HepG2 (cell line): ENCODE measurements around the gene TBC1D16. TPM values are rescaled to one million over a fixed set of nuclear protein-coding genes. Genes with fewer than 3 reads are reported as not detected.

Source experiments
- BRD4 ChIP-seq: sonication (generic); formaldehyde crosslinking; IDR thresholded peaks from 2 replicates; pipeline ENCODE4 v1.4.0; 2020; ENCODE audit warnings: missing genetic modification reagents
- HOXA3 ChIP-seq: sonication (generic); formaldehyde crosslinking; IDR thresholded peaks from 2 replicates; pipeline ENCODE4 v1.5.0; 2020; ENCODE audit warnings: missing genetic modification reagents
- MYNN ChIP-seq: sonication (generic); formaldehyde crosslinking; IDR thresholded peaks from 2 replicates; pipeline ENCODE4 v1.4.0; 2020; ENCODE audit warnings: mild to moderate bottlenecking, low read depth, missing genetic modification reagents
- RBM22 ChIP-seq: fragments of 200-400 bp; formaldehyde crosslinking; optimal IDR thresholded peaks from 2 replicates; pipeline ENCODE3; 2017; ENCODE audit warnings: mild to moderate bottlenecking, low read length, moderate library complexity
- ZNF24 ChIP-seq: fragments of 450-650 bp; IDR thresholded peaks from 2 replicates; pipeline ENCODE4 v1.6.1; 2017; ENCODE audit warnings: antibody characterized with exemption, mild to moderate bottlenecking
- ZNF326 ChIP-seq: sonication (generic); formaldehyde crosslinking; IDR thresholded peaks from 2 replicates; pipeline ENCODE4 v1.4.0; 2020; ENCODE audit warnings: missing genetic modification reagents, borderline replicate concordance
- ZNF788 ChIP-seq: sonication (generic); formaldehyde crosslinking; IDR thresholded peaks from 2 replicates; pipeline ENCODE4 v1.5.0; 2020; ENCODE audit warnings: mild to moderate bottlenecking, missing genetic modification reagents, borderline replicate concordance
- ZSCAN21 ChIP-seq: sonication (generic); formaldehyde crosslinking; IDR thresholded peaks from 2 replicates; pipeline ENCODE4 v1.8.0; 2022; ENCODE audit warnings: mild to moderate bottlenecking, missing genetic modification reagents, moderate library complexity, borderline replicate concordance
- polyA plus RNA-seq, 8 experiments: library from polyadenylated mRNA; depleted of rRNA in 3 of 8; stranded (reverse) in 7 of 8; unstranded in 1 of 8; fragments of >200 nt; fragmentation: Illumina TruSeq in 4 of 8; extraction: Trizol in 4 of 8; gene quantifications; 2 replicates each; pipeline versions ENCODE4 v1.2.1 to v1.2.3, GENCODE V29; 2011 to 2016; ENCODE audit warnings: low read depth in 4 of 8, missing spikeins in 1 of 8, mixed read lengths in 1 of 8; ENCODE audit not compliant: insufficient read depth in 1 of 8
- total RNA-seq, 5 experiments: library from RNA; depleted of rRNA; stranded (reverse); fragments of >200 nt; fragmentation: Illumina TruSeq; extraction: Trizol; gene quantifications; 2 replicates each; pipeline ENCODE4 v1.2.3, GENCODE V29; 2016; ENCODE audit warnings: low read depth in 1 of 5
- TF ChIP-seq, protein P1 (sequence below): IDR thresholded peaks from 2 replicates; pipeline ENCODE4 v1.6.1; 2012; ENCODE audit warnings: low read depth, low read length, improper control_type of control experiment
- TF ChIP-seq, protein P2 (sequence below): sonication (generic); formaldehyde crosslinking; IDR thresholded peaks from 2 replicates; pipeline ENCODE4 v1.8.0; 2022; ENCODE audit warnings: mild to moderate bottlenecking, missing genetic modification reagents; ENCODE audit not compliant: insufficient replicate concordance
- TF ChIP-seq, protein P3 (sequence below): IDR thresholded peaks from 2 replicates; pipeline ENCODE4 v1.6.1; 2016
- TF ChIP-seq, protein P4 (sequence below), 2 experiments: fragments of 450-650 bp in 1 of 2; sonication (generic) in 1 of 2; formaldehyde crosslinking; IDR thresholded peaks; 2 replicates each; pipeline versions ENCODE4 v1.5.0 to v1.8.0; 2020 to 2022; ENCODE audit warnings: mild to moderate bottlenecking in 1 of 2, missing genetic modification reagents in 1 of 2
- TF ChIP-seq, protein P5 (sequence below): sonication (generic); formaldehyde crosslinking; IDR thresholded peaks from 2 replicates; pipeline ENCODE4 v1.5.1; 2020; ENCODE audit warnings: mild to moderate bottlenecking, missing genetic modification reagents, borderline replicate concordance
- TF ChIP-seq, protein P6 (sequence below): IDR thresholded peaks from 2 replicates; pipeline ENCODE4 v1.6.1; 2016; ENCODE audit warnings: missing compliant biosample characterization, missing genetic modification reagents, borderline replicate concordance
- TF ChIP-seq, protein P7 (sequence below): sonication (generic); formaldehyde crosslinking; IDR thresholded peaks from 2 replicates; pipeline ENCODE4 v1.8.0; 2022; ENCODE audit warnings: missing genetic modification reagents, mild to moderate bottlenecking, borderline replicate concordance

The TBC1D16 gene
- total and polyA plus RNA-seq, 2 of the 13 experiments (the other 11 are each of a cell fraction or from before 2014, with no cell fraction given), result 14.9 to 24.9 TPM

DNA sequence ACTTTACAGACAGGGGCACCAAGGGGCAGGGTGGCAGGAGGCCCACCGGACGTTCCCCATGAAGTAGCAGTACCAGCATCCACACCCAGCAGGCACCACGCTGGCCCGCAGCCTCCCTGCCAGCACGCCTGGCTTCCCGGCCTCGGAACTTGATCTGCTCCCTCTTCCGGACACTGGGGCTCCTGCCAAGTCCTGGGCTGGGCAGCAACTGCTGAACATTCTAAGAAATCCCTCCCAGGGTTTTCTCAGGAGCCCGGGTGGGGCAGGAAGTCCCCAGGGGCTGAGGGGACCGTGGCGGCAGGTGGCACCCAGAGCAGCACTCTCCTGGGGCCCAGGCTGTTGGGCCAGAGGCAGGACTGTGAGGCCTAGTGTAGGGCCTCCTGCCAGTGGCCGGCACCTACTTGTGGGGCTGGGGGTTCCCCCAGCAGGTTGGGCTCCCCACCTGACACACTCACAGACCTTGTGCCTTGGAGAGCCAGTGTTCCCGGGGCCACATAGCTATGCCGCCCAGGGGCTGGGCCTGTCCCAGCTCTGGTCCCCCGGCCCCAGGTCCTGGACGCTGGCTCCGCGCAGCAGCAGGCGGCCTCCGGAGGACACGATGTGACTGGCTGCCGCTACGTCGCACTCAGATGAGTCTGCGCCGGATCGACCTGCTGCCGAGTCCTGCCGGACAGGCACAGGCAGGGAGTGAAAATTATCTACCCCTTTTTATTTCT lies 110.3 kb downstream of the TBC1D16 start (continued):
- TF ChIP-seq HOXA3 (CRISPR knock-in tag), result no peak
- TF ChIP-seq, protein P1, sequence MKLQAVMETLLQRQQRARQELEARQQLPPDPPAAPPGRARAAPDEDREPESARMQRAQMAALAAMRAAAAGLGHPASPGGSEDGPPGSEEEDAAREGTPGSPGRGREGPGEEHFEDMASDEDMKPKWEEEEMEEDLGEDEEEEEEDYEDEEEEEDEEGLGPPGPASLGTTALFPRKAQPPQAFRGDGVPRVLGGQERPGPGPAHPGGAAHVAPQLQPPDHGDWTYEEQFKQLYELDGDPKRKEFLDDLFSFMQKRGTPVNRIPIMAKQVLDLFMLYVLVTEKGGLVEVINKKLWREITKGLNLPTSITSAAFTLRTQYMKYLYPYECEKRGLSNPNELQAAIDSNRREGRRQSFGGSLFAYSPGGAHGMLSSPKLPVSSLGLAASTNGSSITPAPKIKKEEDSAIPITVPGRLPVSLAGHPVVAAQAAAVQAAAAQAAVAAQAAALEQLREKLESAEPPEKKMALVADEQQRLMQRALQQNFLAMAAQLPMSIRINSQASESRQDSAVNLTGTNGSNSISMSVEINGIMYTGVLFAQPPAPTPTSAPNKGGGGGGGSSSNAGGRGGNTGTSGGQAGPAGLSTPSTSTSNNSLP, result no peak
- no peak for TF ChIP-seq RBM22
- TF ChIP-seq ZNF24, result no peak
- TF ChIP-seq, protein P2, sequence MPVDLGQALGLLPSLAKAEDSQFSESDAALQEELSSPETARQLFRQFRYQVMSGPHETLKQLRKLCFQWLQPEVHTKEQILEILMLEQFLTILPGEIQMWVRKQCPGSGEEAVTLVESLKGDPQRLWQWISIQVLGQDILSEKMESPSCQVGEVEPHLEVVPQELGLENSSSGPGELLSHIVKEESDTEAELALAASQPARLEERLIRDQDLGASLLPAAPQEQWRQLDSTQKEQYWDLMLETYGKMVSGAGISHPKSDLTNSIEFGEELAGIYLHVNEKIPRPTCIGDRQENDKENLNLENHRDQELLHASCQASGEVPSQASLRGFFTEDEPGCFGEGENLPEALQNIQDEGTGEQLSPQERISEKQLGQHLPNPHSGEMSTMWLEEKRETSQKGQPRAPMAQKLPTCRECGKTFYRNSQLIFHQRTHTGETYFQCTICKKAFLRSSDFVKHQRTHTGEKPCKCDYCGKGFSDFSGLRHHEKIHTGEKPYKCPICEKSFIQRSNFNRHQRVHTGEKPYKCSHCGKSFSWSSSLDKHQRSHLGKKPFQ (CRISPR knock-in tag), result no peak
- TF ChIP-seq, protein P3, sequence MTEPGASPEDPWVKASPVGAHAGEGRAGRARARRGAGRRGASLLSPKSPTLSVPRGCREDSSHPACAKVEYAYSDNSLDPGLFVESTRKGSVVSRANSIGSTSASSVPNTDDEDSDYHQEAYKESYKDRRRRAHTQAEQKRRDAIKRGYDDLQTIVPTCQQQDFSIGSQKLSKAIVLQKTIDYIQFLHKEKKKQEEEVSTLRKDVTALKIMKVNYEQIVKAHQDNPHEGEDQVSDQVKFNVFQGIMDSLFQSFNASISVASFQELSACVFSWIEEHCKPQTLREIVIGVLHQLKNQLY (CRISPR knock-in tag), result no peak
- TF ChIP-seq ZNF326 (CRISPR knock-in tag), result no peak
- TF ChIP-seq, protein P4, sequence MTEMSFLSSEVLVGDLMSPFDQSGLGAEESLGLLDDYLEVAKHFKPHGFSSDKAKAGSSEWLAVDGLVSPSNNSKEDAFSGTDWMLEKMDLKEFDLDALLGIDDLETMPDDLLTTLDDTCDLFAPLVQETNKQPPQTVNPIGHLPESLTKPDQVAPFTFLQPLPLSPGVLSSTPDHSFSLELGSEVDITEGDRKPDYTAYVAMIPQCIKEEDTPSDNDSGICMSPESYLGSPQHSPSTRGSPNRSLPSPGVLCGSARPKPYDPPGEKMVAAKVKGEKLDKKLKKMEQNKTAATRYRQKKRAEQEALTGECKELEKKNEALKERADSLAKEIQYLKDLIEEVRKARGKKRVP (CRISPR knock-in tag; IDR thresholded peaks at IDR 0.05), result no peak
- TF ChIP-seq MYNN (CRISPR knock-in tag), result no peak
- TF ChIP-seq ZSCAN21, result no peak
- TF ChIP-seq, protein P5, sequence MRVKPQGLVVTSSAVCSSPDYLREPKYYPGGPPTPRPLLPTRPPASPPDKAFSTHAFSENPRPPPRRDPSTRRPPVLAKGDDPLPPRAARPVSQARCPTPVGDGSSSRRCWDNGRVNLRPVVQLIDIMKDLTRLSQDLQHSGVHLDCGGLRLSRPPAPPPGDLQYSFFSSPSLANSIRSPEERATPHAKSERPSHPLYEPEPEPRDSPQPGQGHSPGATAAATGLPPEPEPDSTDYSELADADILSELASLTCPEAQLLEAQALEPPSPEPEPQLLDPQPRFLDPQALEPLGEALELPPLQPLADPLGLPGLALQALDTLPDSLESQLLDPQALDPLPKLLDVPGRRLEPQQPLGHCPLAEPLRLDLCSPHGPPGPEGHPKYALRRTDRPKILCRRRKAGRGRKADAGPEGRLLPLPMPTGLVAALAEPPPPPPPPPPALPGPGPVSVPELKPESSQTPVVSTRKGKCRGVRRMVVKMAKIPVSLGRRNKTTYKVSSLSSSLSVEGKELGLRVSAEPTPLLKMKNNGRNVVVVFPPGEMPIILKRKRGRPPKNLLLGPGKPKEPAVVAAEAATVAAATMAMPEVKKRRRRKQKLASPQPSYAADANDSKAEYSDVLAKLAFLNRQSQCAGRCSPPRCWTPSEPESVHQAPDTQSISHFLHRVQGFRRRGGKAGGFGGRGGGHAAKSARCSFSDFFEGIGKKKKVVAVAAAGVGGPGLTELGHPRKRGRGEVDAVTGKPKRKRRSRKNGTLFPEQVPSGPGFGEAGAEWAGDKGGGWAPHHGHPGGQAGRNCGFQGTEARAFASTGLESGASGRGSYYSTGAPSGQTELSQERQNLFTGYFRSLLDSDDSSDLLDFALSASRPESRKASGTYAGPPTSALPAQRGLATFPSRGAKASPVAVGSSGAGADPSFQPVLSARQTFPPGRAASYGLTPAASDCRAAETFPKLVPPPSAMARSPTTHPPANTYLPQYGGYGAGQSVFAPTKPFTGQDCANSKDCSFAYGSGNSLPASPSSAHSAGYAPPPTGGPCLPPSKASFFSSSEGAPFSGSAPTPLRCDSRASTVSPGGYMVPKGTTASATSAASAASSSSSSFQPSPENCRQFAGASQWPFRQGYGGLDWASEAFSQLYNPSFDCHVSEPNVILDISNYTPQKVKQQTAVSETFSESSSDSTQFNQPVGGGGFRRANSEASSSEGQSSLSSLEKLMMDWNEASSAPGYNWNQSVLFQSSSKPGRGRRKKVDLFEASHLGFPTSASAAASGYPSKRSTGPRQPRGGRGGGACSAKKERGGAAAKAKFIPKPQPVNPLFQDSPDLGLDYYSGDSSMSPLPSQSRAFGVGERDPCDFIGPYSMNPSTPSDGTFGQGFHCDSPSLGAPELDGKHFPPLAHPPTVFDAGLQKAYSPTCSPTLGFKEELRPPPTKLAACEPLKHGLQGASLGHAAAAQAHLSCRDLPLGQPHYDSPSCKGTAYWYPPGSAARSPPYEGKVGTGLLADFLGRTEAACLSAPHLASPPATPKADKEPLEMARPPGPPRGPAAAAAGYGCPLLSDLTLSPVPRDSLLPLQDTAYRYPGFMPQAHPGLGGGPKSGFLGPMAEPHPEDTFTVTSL, result no peak
- 0 out of 2 replicates have a peak, but pooled peaks have one; percentile 11 for TF ChIP-seq ZNF788 (CRISPR knock-in tag)
- TF ChIP-seq, protein P6, sequence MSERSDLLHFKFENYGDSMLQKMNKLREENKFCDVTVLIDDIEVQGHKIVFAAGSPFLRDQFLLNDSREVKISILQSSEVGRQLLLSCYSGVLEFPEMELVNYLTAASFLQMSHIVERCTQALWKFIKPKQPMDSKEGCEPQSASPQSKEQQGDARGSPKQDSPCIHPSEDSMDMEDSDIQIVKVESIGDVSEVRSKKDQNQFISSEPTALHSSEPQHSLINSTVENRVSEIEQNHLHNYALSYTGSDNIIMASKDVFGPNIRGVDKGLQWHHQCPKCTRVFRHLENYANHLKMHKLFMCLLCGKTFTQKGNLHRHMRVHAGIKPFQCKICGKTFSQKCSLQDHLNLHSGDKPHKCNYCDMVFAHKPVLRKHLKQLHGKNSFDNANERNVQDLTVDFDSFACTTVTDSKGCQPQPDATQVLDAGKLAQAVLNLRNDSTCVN (CRISPR knock-in tag), result no peak
- TF ChIP-seq, protein P7, sequence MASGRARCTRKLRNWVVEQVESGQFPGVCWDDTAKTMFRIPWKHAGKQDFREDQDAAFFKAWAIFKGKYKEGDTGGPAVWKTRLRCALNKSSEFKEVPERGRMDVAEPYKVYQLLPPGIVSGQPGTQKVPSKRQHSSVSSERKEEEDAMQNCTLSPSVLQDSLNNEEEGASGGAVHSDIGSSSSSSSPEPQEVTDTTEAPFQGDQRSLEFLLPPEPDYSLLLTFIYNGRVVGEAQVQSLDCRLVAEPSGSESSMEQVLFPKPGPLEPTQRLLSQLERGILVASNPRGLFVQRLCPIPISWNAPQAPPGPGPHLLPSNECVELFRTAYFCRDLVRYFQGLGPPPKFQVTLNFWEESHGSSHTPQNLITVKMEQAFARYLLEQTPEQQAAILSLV (CRISPR knock-in tag), result no peak
- TF ChIP-seq BRD4 (CRISPR knock-in tag), result no peak
